ENCODE measurements around the gene BRD7.

DNA sequence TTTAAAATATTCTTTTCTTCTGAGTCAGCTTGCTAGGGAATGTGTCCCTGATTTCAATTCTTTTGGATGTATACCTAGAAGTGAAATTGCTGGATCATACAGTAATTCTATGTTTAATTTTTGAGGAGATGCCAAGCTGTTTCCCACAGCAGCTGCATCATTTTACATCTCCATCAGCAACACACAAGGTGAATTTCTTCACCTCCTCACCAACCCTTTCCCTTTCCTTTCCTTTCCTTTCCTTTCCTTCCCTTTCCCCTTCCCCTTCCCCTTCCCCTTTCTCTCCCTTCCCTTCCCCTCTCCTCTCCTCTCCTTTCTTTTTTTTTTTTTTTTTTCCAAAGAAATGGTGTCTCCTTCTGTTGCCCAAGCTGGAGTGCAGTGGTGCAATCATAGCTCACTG, 45.4 kb upstream of the BRD7 start:
- TF ChIP-seq, protein P1, sequence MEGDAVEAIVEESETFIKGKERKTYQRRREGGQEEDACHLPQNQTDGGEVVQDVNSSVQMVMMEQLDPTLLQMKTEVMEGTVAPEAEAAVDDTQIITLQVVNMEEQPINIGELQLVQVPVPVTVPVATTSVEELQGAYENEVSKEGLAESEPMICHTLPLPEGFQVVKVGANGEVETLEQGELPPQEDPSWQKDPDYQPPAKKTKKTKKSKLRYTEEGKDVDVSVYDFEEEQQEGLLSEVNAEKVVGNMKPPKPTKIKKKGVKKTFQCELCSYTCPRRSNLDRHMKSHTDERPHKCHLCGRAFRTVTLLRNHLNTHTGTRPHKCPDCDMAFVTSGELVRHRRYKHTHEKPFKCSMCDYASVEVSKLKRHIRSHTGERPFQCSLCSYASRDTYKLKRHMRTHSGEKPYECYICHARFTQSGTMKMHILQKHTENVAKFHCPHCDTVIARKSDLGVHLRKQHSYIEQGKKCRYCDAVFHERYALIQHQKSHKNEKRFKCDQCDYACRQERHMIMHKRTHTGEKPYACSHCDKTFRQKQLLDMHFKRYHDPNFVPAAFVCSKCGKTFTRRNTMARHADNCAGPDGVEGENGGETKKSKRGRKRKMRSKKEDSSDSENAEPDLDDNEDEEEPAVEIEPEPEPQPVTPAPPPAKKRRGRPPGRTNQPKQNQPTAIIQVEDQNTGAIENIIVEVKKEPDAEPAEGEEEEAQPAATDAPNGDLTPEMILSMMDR (conservative IDR thresholded peaks at IDR 0.05) = no peak
- TF ChIP-seq EZH2 (IDR thresholded peaks at IDR 0.05; ENCODE audit: low read depth) = no peak

Data from PC-9 (cell line).